ENCODE measurements around the gene CBFA2T2.

GRCh38 chr20:33696448-33696847 lies 206.6 kb downstream of the CBFA2T2 start:
- no peak for TF ChIP-seq POLR2A (IDR thresholded peaks at IDR 0.05)
- no peak for TF ChIP-seq CTCF (IDR thresholded peaks at IDR 0.05)
- no peak for TF ChIP-seq POLR2AphosphoS5 (IDR thresholded peaks at IDR 0.05)
- TF ChIP-seq EP300 (IDR thresholded peaks at IDR 0.05), result no peak

All from upper lobe of left lung (tissue), 4 donors.